ENCODE results near the gene MEGF11.

The MEGF11 gene

GRCh38 chr15:65845826-65846519 is 407.6 kb downstream of the MEGF11 start:
- Histone ChIP-seq H3K4me1 (no peaks in the 10 kb centered on the region), H2AFZ (no peak overlapping the region), H3K27me3 (ENCODE audit: control insufficient read depth, insufficient read depth, low read length) (no peaks in the 10 kb centered on the region), H3K4me3 (ENCODE audit: low read depth, low read length) (no peak overlapping the region), H3K27ac (no peak overlapping the region), H3K79me2 (no peaks in the 10 kb centered on the region), H3K4me2 (ENCODE audit: low read length) (no peak overlapping the region), H3K36me3 (ENCODE audit: control insufficient read depth, insufficient read depth, low read length) (no peaks in the 10 kb centered on the region), H3K9ac (no peak overlapping the region), H3K9me3 (ENCODE audit: control insufficient read depth, low read length) (no peaks in the 10 kb centered on the region)
- TF ChIP-seq CTCF (IDR thresholded peaks at IDR 0.05), result no peak

Data from parathyroid adenoma (tissue), 2 donors.